Measurements from ENCODE around the gene S100A7A. TPM values are rescaled to one million over a fixed set of nuclear protein-coding genes. Genes with fewer than 3 reads are reported as not detected.
A peak's percentile ranks its signal among the peaks of the same experiment; 100 is the strongest.
"Not testable (repeated sequence)": the region's sequence is repeated elsewhere in the genome, so short reads cannot be mapped to it uniquely, and the experiment has no call there.

The S100A7A gene
- total RNA-seq, 1 donor from 2014 or later, result not detected

- intact Hi-C loops (cut with micrococcal nuclease), result no loop called here
- DNase-seq (no peak), ATAC-seq (no peak)
These were observed 23.0 kb downstream of the S100A7A start for GRCh38 chr1:153439273-153439672.

- DNase-seq (no peak), ATAC-seq (no peak)
- intact Hi-C loops (cut with micrococcal nuclease), result no loop called here
These were observed 25.0 kb downstream of the S100A7A start for GRCh38 chr1:153441238-153441755.

GRCh38 chr1:153443486-153443885 lies 27.2 kb downstream of the S100A7A start:
- intact Hi-C loops (cut with micrococcal nuclease), result no loop called here
- ATAC-seq, result no peak
- no peak for DNase-seq

GRCh38 chr1:153444078-153444477 lies 27.8 kb downstream of the S100A7A start:
- DNase-seq (no peak), ATAC-seq (no peak)
- intact Hi-C loops (cut with micrococcal nuclease), result no loop called here

- intact Hi-C loops (cut with micrococcal nuclease), result no loop called here
- ATAC-seq (no peak), DNase-seq (no peak)
These were observed 31.3 kb downstream of the S100A7A start for GRCh38 chr1:153447498-153448170.

GRCh38 chr1:153448851-153449250 lies 32.5 kb downstream of the S100A7A start:
- intact Hi-C loops (cut with micrococcal nuclease); DNase-seq; ATAC-seq: not testable (repeated sequence)

GRCh38 chr1:153456396-153456795 lies 40.1 kb downstream of the S100A7A start:
- ATAC-seq, result no peak
- intact Hi-C loops (cut with micrococcal nuclease), result no loop called here
- DNase-seq, result no peak

- DNase-seq (no peak), ATAC-seq (no peak)
- intact Hi-C loops (cut with micrococcal nuclease), result no loop called here
These were observed 43.3 kb downstream of the S100A7A start for GRCh38 chr1:153459655-153460054.

- ATAC-seq (no peak), DNase-seq (no peak)
- intact Hi-C loops (cut with micrococcal nuclease), result no loop called here
These were observed 44.2 kb downstream of the S100A7A start, which contains the start of gene S100A7 for GRCh38 chr1:153460551-153460950. Gene S100A7, minus strand, starts transcription at chr1:153460651. Its CDS starts 1,638 bp downstream, at chr1:153459013.

GRCh38 chr1:153462741-153463140 lies 46.4 kb downstream of the S100A7A start:
- ATAC-seq; DNase-seq; intact Hi-C loops (cut with micrococcal nuclease): not testable (repeated sequence)

GRCh38 chr1:153465811-153466636 lies 49.7 kb downstream of the S100A7A start:
- ATAC-seq (peak; percentile 61), DNase-seq (peak; percentile 62)
- intact Hi-C loops (cut with micrococcal nuclease), result no loop called here

GRCh38 chr1:153466908-153467307 lies 50.6 kb downstream of the S100A7A start:
- DNase-seq, result no peak
- ATAC-seq, result no peak
- intact Hi-C loops (cut with micrococcal nuclease), result no loop called here

GRCh38 chr1:153470707-153471106 lies 54.4 kb downstream of the S100A7A start:
- ATAC-seq (no peak), DNase-seq (no peak)

More at GRCh38 chr1:153470707-153471106, 54.4 kb downstream of the S100A7A start:
- intact Hi-C loops (cut with micrococcal nuclease), result no loop called here

Other genes starting within 250 kb of the S100A7A start
- not detected for gene LELP1, start 213.1 kb upstream of the S100A7A start, total RNA-seq
- not detected for gene PRR9, start 198.9 kb upstream of the S100A7A start, total RNA-seq
- not detected for gene LORICRIN, start 156.8 kb upstream of the S100A7A start, total RNA-seq
- not detected for gene PGLYRP3, start 103.6 kb upstream of the S100A7A start, total RNA-seq
- not detected for gene PGLYRP4, start 67.7 kb upstream of the S100A7A start, total RNA-seq
- gene S100A9, start 58.7 kb upstream of the S100A7A start, total RNA-seq, result 87.0 TPM
- 3.5 TPM for gene S100A12, start 40.9 kb upstream of the S100A7A start, total RNA-seq
- 40.7 TPM for gene S100A8, start 25.4 kb upstream of the S100A7A start, total RNA-seq
- not detected for gene S100A7, start 44.1 kb downstream of the S100A7A start, total RNA-seq
- 201 TPM for gene S100A6, start 119.5 kb downstream of the S100A7A start, total RNA-seq
- gene S100A5, start 124.4 kb downstream of the S100A7A start, total RNA-seq, result not detected
- 114 TPM for gene S100A4, start 129.3 kb downstream of the S100A7A start, total RNA-seq
- 0.79 TPM for gene S100A3, start 132.7 kb downstream of the S100A7A start, total RNA-seq
- 1.9 TPM for gene S100A2, start 149.3 kb downstream of the S100A7A start, total RNA-seq
- gene S100A16, start 196.6 kb downstream of the S100A7A start, total RNA-seq, result 42.2 TPM
- 5.7 TPM for gene S100A14, start 199.8 kb downstream of the S100A7A start, total RNA-seq
- gene S100A13, start 211.0 kb downstream of the S100A7A start, total RNA-seq, result 124 TPM
- gene S100A1, start 211.9 kb downstream of the S100A7A start, total RNA-seq, result 2,048 TPM
- 73.3 TPM for gene CHTOP, start 217.5 kb downstream of the S100A7A start, total RNA-seq
- 60.1 TPM for gene SNAPIN, start 242.2 kb downstream of the S100A7A start, total RNA-seq

Data from left ventricle myocardium superior (tissue), 1 donor.